HG03280 (cell line): ENCODE data around the gene TNFSF11.

Experiments used
- ATAC-seq: cut with Tn5 transposase; IDR thresholded peaks from one replicate; pipeline ENCODE4 v1.9.1; 2021; ENCODE audit warnings: mild to moderate bottlenecking, moderate library complexity; ENCODE audit not compliant: unreplicated experiment

TNFSF11 gene

GRCh38 chr13:42651936-42652641, 78.1 kb downstream of the TNFSF11 start:
- no peak for ATAC-seq

DNA sequence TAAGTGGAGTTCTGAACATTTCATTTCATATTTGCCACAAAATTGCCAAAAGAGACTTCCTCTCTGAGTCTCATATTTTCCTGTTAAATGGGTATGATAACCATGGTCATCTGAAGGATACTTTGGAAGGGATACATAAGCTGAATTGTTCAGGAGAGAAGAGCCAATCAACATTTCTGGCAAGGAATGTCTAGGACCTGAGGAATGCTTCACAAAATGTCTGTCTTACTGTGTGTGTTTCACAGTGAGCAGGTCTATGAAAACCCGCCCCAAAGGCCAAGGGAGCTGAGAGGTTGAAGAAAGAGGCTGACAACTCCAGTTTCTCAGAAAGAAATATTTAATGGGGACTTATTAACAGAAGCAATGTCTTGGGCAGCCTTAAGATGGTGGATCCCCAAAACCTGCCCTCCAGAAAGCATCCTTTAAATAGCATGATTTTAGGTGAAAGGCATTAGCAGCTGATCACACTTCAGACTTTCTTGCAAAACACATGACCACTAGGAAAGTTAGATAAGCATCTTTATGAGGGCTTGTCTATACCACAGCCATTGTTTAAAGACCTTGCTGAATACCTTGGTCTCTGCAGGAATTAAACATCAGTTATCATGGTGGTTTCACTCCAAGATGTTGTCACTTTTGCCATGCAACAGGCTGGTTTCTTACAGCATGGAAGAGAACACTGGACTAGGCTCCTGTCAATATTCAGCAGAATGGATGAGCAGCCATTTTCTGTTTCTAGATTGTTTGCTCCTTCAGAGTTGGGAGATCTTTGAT, 78.9 kb downstream of the TNFSF11 start:
- ATAC-seq, result no peak

- no peak for ATAC-seq
Measured at GRCh38 chr13:42653679-42654078, 79.7 kb downstream of the TNFSF11 start.

DNA sequence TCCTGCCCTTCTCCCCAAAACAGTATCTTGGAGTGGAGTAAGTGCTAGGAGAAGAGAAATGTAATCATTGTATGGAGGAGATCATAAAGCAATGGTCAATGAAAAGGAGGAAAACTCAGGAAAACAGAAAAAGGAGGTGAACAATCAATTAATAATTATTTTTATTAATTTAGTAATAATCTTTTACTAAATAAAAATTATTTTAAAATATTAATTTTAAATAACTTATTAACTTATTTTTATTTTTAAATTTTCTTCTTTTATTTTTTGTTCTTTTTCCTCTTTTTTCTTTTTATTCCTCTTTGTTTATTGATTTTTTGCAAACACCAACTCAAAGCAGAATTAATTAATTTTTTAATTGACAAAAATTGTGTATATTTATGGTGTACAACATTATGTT, 80.3 kb downstream of the TNFSF11 start:
- ATAC-seq, result no peak

DNA sequence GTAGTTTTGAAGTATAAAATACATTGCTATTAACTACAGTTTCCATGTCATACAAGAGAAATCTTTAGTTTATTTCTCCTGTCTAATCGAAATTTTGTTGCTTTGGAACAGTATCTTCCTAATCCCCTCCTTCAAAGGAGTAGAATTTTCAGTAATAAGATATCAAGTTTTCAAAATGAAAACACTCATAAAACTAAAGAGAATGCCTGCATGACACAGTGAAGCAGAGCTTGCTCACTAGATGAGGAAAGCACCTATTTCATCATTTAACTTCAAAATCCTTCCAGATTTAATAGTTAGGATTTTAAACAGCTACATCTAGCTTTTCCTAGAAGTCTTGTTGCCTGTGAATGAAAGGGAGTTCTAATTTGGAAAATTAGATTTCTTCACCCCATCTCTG, 80.8 kb downstream of the TNFSF11 start:
- no peak for ATAC-seq

DNA sequence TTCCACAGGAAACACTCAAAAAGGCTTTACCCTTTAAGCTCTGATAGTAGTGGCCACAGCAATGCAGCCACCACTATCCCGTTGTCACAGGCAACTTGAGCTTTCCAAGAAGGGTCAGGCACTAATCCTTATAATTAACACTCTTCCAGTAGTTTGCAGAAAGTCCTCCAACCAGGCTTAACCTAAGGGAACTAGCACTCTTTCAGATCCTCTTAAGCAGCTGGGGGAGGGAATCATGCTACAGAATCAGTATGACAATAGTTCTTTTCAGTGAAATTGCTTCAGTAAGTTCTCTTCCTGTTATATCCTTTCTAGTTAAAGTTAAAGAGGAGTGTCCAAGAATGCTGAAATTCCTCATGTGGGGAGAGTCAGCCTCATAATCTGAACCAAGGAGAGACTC, 82.2 kb downstream of the TNFSF11 start:
- no peak for ATAC-seq

GRCh38 chr13:42656958-42657357, 83.0 kb downstream of the TNFSF11 start:
- ATAC-seq, result no peak
